Non-pigmented ciliary epithelial cell (primary cell): Measurements from ENCODE around the gene ECT2L.

Experiments
- DNase-seq: peaks from one replicate; pipeline ENCODE4 v3.0.0-alpha.2; 2010; ENCODE audit warnings: low read depth

Gene ECT2L

DNA sequence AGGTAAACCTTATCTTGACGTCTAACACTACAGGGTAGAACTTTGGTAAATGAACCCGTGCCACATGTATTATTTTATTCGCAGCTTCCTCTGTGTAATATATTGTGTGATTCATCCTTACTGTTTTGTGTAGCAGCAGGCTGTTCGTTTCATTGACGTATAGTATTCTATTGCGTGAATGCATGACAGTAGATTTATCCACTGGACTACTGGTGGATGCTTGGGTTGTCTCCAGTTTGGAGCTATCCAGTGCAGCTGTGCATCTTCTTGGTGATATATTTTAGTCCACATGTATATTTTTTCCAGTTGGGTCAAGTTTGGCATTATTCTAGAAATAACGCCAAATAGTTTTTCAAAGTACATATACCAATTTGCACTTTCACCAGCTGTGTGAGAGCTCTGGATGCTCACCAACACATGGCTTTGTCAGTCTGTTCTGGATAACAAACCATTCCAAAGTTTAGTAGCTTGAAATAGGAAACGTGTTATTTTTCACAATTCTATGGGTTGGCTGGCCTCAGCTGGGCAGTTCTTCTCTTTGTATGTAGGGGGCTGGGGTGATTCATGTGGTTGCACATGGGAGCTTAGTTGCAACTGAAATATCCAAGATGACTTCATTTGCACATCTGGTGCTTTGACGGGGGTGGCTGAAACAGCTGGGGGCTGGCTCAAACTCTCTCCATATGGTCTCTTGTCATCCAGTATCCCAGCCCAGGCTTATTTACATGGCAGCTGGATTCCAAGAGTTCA, 9.3 kb downstream of the ECT2L start:
- no peak for DNase-seq

DNA sequence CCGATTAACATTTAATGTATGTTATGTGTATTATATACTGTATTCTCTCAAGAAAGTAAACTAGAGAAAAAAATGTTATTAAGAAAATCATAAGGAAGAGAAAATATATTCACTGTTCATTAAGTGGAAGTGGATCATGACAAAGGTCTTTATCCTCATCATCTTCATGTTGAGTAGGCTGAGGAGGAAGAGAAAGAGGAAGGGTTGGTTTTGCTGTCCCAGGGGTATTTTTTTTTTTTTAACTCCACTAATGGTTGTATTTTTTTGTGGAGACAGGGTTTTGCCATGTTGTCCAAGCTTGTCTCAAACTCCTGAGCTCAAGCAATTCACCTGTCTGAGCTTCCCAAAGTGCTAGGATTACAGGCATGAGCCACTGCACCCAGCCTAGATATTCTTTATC, 11.0 kb downstream of the ECT2L start:
- no peak for DNase-seq

DNA sequence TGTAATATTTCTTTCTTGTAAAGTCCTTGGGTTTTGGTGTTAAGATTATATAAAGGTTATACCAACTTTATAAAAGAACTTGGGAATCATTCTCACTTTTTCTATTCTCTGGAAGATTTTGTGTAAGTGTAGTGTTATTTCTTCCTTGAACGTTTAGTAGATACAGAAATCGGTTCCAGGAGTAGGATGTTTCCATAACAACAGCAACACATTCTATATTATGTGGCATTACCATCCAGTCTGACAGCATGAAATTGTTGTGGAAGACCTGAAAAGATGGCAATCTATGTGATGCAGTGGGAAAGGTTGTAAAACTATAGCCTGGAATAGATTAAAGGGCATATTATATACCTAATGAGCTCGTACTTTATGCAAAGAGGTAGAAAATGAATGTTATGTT, 13.8 kb downstream of the ECT2L start:
- no peak for DNase-seq

DNA sequence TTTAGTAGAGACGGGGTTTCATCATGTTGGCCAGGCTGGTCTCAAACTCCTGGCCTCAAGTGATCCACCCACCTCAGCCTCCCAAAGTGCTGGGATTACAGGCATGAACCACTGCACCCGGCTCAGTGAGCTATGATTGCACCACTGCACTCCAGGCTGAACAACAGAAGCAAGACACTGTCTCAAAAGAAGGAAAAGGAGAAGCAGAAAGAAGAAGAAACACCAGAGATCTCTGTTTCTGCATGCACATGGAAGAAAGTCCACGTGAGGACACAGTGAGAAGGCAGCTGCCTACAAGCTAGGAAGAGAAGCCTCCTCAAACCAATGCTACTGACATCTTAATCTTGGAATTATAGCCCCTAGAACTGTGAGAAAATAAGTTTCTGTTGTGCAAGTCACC, 16.0 kb downstream of the ECT2L start:
- no peak for DNase-seq

DNA sequence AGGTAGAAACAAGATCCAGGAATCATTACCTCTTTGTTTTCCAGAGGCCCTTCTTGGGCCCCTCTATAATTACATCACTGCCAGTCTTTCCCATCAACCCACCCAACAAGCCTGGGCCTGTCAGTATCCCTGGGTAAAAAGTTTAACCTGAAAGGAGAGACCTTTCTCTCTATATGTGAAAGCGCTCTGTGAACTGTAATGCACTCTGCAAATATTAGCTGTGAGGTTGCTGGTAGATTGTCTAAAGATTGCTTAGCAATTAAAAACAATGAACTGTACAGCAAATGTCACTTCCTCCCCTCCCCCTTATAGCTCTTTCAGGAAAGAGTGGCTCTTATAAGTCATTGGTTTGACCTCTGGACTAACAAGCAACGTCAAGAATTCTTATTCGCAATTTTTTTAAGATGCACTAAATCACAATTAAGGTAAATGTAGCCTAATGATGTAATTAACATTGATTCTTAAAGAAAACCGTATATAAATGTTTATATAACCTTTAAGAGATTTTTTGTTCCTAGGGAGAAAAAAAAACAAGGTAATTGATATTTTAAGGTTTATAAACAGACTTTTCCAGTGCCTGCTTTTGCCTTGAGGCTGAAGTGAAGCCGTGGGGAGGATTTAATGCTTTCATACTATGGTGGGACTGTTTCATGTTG, 18.4 kb downstream of the ECT2L start:
- no peak for DNase-seq

DNA sequence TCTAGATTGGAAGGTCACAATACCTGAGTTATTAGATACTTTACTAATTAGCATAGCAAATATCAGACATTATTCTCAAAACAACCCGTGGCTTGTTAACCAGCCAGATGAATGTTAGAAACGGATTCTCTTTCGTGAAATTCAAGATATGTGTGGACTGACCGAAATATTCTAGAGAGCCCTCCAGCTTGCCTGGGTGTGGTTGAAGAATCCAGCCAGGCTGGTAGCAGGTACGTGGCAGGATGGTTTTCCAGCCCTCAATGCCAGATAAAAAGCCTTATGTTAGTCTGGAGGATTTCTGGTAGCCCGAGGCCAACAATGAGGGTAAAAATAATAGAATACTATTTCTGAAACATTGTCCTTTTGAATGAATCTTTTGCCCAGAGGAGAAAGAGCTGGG, 19.3 kb downstream of the ECT2L start:
- no peak for DNase-seq

DNA sequence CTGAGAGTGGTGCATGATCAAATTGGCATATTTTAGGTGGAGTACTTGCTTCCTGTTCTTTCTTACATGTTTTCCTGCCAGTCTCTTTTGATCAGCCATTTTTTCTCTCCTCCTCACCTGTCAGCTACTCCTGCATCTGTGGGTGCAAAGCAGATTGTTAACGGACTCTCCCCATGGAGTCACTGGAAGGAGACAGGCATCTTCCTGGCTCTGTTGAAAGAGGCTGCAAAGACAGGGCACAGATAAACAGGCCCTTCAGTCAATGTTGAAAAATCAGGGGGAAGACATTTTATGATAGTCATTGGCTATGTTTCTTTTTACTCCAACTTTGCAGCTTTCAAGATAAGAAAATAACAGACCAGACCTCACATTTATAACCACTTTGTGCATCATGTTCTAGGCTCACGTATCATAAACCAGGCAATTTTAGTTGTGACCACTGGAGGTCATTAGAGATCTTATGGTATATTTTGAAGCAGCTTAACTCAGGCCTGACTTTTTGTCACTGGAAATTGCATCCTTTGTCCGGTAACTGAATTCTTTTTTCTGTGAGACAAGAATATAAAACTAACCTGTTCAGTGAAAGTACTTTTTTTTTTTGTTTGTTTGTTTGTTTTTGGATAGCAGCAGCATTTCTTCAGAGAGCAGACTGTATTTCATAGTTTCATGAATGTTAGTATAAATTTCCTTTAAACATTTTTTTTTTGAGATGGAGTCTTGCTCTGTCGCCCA, 20.1 kb downstream of the ECT2L start:
- peak; percentile 26 for DNase-seq

DNA sequence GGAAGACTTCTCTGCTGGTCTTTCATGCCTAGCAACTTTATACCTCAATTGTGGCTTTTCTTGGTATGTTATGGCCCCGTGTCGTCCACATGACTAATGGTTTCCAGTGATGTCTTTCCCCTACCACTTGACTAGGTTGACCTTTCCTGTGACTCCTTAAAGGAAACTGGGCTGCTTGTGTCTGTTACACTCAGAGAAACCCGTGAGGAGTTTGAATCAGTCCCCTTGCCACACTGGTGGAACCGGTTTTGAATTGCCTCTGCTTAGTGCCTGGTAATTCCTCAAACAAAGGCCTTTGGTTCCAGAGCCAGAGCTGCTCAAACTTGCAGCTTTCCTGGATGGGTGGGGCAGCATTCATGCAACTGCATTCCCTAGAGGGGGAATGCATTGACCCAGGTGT, 21.9 kb downstream of the ECT2L start:
- DNase-seq = peak; percentile 67

DNA sequence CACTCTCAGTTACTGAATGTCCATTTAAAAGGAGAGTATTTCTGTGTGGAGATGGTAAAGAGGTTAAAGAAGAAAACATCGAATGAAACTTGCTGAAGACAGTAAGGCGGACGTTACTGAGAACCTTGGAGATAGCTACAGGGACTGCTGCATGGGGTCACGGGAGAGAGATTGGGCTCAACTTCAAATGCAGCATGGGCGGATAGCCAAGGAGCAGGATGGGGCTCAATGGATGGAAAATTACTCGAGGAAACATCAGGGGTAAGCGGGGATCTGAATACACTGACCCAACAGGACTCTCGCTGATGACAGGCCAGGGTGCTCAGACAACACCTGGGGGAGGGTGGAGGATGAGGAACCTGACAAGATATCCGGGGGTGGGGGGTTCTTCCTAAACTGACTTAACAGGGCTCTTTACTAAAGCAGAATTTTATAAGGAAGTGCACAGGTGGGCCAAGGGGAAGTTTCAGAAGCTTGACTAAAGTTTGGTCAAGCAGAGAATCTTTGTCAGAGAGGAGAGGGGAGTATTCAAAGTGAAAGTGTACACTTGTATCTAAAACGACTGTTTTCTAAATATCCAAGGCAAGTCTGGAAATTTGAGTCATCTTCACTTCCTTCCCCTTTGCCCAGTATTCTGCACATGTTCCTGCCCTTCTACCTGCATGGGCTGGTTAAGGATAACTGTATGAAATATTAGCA, 22.8 kb downstream of the ECT2L start:
- no peak for DNase-seq

DNA sequence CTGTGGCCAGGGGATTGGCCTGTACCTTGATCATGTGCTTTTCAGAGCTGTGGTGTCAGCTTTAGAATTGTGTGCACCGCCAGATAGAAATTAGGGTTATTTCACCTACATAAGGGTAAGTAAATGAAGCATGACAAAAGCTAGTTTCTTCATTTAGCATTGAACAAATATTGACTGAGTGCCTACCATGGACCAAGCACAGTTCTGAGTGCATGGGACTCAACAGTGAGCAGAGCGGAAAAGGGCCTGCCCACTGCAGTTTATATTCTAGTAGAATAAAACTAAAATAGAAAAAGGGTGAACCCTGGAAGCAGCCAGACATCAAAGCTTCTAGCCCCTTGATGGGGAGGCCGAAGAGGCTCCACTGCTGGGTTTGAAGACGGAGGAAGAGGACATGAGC, 25.6 kb downstream of the ECT2L start:
- no peak for DNase-seq

DNA sequence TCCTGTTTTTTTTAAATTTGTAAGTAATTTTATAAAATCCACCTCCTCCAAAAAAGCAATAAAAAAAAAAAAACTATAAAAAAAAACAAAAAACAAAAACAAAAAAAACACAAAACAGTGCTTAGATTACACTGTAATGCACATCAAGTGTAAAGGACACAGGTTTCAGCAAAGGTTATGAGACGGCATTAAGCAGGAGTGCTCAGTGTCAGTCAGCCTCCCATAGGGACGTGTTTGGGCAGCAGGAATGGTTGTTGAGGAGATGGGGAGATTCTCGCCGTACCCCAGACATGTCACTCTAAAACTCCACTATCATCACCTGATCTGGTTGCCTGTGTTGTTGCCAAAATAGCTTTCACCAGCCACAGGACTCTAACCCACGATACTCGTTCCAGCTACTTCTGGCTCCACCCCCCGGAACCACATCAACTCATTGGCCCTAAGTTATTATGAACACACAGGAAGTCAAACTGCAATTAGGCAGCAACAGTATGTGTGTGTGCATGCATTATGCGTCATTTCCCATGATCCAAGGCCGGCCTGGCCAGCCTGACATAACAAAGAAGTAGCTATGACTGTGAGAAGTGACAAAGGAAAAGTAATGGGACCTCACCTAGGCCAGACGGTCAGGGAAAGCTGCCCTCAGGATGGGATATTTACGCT, 28.7 kb downstream of the ECT2L start:
- no peak for DNase-seq

DNA sequence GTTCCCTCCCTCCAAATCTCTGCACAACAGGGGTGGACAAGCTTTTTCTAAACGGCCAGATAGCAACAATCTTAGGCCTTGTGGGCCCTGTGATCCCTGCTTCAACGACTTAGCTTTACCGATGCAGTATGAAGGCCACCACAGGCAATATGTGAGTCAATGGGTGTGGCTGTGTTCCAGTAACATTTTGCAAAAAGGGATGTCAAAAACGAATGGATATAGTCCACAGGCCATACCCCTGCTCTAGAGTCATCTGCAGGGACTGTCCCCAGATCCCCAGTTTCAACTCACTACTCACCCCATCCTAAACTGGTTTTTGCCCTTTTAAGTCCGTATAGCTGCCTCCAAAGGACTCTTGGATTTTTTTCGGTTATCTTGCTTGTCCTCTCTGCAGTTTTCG, 34.4 kb downstream of the ECT2L start:
- DNase-seq = no peak

DNA sequence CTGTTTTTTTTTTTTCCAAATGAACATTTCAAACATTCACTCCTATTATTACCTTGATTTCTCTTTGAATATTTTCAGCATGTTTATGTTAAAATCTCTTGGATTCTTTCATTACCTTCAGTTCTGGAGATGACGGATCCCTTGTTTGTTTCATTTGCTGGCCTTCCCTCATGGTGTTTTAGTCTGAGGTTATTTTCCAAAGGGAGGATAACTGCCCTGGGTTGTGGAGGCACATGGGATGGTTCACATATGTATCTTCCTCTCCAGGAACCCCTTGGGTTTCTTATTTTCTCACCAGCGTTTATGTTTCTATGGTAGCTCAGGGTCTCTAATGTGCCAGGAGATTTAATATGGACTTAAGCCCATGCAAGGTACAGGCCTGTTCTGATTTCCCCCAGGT, 36.3 kb downstream of the ECT2L start:
- DNase-seq = no peak

DNA sequence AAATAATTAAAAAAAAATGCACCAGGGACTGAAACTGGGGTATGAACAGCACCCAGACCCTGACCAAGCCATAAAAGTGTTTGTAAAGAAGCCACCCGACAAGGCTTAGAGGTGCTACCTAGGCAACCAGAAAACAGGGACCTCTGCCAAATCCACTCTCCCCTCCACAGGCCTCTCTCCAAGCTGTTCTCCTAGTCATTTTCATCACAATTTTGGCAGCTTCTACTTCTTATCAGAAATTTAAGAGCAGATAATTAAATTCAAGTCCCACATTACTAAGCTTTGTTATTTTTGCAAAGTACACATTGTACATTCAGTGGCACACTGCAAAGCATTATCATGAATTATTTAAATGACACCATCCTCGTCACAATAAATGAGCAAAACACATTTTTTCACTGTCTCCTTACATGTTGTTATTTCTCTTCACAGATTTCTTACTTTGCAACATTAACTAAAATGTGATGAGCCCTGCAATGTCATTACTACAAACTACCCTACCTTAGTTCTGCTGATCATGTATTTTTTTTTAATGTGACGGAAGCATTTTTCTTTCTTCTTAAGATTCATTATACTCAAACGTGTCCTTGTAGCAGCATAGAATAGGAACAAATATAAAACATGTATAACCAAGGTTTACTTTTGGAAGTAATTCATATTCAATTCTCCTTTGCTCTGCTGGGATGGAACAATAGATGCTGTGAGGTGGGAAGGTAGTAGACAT, 38.1 kb downstream of the ECT2L start:
- DNase-seq = no peak

DNA sequence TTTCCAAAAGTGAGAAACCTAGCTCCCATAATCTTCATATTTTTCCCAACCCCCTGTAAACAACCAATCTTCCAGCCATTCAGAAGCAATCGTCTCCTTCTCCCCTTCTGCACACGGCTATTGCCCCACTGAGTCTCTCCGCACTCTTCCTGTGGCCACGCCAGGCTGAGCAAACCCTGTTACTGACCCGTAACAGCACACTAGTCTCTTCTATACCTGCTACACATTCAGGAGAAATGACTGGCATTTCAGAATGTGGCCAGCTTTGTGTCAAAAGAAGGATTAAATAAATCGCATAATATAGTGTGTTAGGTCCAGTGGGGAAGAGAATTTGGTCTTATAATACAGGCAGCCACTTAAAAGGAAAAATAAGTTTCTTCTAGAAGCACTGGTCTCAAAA, 41.4 kb downstream of the ECT2L start:
- no peak for DNase-seq

DNA sequence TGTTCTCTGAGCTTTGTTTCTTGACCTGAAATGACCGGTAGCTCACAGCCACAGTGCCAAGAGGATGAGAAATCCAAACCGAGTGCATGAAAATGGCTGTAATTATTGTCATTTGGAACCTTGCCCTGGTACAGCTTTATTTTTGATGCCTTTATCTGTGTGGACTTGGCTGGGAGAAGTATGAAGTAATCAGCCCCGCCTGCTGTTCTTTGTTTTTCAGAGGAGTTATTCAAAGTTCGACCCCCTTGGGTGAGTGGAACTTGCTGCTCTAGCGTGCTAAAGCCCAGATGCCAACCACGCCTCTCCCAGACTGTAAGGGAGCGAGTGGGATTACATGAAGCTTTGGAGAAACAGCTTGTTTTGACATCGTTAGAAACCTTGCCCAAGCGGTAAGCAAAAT, 48.3 kb downstream of the ECT2L start:
- DNase-seq = no peak

DNA sequence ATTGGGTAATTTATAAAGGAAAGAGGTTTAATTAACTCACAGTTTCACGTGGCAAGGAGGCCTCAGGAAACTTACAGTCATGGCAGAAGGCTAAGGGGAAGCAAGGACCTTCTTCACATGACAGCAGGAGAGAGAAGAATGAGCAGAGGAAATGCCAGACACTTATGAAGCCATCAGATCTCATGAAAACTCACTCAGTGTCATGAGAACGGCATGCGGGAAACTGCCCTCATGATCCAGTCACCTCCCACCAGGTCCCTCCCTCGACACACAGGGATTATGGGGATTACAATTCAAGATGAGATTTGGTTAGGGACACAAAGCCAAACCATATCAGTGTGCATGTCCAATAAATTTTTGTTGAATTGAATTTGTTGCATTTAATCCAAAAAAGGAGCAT, 52.0 kb downstream of the ECT2L start:
- no peak for DNase-seq

DNA sequence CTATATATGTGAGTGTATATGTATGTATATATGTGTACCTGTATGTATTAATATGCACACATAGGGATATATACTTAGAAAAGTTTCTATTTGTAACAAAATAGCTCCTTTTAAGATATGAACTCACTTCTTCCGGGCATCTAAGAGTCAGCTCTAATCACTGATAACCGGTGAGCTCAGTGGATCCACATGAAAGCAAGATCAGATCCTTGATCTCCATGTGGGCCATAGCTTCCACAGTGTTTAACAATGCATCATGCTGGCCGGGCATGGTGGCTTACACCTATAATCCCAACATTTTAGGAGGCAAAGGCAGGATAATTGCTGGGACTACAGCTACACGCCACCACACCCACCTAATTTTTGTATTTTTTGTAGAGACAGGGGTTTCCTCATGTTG, 52.6 kb downstream of the ECT2L start:
- DNase-seq = no peak

DNA sequence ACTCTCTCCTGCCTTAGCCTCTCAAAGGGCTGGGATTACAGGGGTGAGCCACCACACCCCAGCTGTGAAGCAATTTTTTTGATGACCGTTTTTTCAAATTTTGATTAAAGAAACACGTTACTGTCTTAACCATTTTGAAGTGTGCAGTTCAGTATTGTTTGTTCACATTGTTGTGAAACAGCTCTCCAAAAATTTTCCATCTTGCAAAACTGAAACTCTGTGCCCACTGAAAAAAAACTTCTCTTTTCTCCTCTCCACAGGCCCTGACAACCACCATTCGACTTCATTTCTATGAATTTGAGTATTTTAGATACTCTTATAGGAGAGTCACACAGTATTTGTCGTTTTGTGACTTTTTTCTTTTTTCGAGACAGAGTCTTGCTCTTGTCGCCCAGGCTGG, 53.9 kb downstream of the ECT2L start:
- DNase-seq = no peak

DNA sequence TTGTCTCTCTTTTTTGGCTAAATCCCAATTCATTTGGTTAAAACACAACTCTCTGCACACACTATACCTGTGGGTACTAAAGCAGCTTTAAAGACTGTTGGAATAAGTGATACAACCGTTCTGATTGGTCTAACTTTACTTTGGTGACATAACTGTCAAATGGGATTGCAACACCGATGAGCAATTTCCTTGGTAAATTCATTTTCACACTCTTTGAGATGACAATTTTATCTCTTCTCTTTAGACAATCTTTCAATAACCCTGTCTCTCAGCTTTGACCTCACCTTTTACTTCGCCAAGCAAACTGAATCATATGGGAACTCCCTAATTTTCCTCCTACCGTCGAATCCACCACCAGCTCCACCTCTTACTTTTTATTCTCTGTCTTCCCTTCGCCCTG, 60.8 kb downstream of the ECT2L start:
- DNase-seq = no peak

DNA sequence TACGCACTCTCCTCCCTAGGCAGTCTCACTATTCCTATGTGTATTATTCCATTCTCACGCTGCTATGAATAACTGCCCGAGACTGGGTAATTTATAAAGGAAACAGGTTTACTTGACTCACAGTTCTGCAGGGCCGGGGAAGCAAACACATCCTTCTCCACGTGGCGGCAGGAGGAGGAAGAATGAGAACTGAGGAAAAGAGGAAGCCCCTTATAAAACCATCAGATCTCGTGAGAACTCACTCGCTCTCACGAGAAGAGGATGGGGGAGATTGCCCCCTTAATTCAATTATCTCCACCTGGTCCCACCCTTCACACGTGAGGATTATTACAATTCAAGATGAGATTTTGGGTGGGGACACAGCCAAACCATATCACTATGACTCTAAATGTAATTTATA, 61.9 kb downstream of the ECT2L start:
- DNase-seq = no peak

DNA sequence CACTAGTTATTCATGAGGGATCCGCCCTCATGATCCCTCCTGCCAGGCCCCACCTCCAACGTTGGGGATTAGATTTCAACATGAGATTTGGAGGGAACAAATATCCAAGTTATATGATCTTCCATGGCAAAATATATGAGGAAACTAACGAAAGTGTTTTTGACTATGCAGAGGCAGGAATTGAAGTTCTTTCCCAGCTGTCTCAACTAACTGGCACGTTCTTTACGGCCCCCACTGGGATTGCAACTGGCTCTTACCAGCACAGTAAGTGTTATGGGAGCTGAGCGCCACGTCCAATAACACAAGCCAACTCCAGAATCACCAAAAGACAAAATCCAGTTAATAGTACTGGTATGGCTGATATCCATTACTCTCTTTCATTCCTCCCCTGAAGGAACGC, 66.6 kb downstream of the ECT2L start:
- no peak for DNase-seq
